ENCODE results near the gene PPIL1.

- TF ChIP-seq CTCF (IDR thresholded peaks at IDR 0.05) (no peak), POLR2A (IDR thresholded peaks at IDR 0.05) (no peak)
These were observed 45.9 kb upstream of the PPIL1 start for GRCh38 chr6:36920546-36920945.

All from lower leg skin (tissue), 3 donors.